ENCODE results near the gene RMDN3.
A peak's percentile ranks its signal among the peaks of the same experiment; 100 is the strongest.

Gene RMDN3

DNA sequence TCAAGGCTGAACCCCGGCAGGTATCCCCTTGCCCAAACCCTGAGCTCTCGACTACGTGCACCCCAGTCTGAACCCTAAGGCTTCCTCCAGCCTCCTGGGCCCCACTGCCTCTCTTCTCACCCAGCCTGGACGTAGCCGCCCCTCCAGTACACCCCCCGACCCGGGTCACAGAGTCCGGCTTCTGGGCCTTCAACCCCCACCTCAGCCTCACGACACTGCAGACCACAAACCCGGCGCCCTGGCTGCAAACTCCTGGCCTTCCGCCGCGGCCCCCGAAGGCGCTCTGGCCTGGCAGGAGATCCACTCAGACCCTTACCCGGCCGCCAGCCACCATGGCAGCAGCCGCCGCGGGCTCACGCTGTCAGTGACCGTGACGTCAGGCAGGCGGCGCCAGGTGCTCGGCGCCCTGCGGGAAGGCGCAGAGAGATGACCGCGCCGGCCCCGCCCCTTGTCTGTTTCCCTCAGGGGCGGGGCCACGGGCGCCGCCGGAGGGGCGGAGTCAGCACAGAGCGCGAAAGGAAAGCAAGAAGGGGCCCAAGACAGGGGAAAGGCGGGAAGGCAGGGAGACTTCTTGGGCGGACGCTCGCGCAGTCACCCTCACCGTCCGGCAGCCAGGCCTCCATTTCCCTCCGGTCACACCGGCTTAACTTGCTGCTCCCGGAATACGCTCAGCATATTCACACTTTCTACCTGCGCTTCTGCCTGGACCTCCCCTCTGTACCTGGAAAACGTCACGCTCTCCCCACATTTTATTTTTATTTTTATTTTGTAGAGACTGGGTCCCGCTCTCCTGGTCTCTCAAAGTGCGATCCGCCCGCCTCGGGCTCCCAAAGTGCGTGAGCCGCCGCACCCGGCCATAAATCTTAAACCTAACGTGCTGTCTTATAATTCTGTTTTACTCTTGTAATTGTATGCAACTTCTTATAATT lies at the start of gene RMDN3:
Gene RMDN3 (minus strand): TSS at position 372 of the 929 bp plus-strand sequence. CDS start 471 bp downstream, outside the sequence.
- peak; percentile 86 for DNase-seq

DNA sequence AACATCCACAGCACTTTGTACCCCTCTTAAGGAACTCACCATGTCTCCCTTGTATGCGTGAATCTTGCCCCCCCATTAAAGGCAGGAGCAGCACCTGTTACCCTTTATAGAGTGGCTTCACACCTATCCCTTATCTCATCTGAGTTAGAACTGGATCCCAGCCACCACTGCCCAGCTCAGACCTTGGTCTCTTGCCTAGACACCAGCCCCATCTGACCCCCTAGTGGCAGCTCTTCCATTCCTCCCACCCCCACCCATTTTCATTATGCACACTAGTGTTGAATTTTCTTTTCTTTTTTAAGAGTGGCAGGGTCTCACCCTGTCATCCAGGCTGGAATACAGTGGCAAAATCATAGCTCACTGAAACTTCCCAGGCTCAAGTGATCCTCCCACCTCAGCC lies 48.6 kb upstream of the RMDN3 start:
- no peak for DNase-seq

GRCh38 chr15:40803076-40803475 lies 48.0 kb upstream of the RMDN3 start:
- no peak for DNase-seq

DNA sequence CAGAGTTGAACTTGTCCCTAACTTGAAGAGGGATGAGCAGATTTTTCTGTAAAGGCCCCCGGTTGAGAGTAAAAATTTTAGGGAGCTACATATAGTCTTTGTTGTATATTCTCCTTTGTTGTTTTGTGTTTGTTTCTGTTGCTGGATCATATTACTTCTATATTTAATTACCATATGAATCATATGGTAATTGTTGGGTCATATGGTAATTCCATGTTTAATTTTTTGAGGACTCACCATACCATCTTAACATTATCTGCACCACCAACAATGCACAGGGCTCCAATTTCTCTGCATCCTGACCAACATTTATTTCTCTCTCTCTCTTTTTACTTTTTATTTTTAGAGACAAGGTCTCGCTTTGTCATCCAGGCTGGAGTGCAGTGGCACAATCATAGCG lies 44.5 kb upstream of the RMDN3 start:
- DNase-seq = no peak

DNA sequence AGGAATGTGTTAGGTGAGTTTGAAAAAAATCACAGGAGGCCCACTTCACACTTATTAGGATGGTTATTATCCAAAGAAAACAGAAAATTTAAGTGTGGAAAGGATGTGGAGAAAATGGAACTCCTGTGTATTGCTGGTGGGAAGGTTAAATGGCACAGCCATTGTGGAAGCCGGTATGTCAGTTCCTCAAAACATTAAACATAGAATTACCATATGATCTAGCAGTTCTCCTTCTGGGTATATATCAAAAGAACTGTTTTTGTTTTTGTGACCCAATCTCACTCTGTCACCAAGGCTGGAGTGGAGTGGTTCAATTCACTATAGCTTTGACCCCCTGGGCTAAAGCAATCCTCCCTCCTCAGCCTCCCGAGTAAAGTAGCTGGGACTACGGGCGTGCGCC lies 41.5 kb upstream of the RMDN3 start:
- DNase-seq = no peak

DNA sequence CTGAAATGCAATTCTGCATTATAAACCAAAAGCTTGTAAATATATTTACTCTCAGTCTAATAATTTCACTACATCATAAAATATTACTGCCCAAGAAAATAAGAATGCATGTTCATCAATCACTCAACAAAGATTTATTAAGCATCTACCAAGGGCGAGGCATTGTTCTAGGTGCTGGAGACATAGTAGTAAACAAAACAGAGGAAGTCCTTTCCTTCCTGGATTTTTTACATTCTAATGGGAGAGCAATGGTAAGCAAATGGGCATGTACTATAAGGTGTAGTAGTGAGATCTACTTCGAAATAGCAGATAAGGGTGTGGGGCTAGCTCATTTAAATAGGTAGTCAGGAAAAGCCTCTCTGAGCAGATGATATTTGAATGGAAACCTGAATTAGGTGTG lies 41.0 kb upstream of the RMDN3 start:
- DNase-seq = no peak

DNA sequence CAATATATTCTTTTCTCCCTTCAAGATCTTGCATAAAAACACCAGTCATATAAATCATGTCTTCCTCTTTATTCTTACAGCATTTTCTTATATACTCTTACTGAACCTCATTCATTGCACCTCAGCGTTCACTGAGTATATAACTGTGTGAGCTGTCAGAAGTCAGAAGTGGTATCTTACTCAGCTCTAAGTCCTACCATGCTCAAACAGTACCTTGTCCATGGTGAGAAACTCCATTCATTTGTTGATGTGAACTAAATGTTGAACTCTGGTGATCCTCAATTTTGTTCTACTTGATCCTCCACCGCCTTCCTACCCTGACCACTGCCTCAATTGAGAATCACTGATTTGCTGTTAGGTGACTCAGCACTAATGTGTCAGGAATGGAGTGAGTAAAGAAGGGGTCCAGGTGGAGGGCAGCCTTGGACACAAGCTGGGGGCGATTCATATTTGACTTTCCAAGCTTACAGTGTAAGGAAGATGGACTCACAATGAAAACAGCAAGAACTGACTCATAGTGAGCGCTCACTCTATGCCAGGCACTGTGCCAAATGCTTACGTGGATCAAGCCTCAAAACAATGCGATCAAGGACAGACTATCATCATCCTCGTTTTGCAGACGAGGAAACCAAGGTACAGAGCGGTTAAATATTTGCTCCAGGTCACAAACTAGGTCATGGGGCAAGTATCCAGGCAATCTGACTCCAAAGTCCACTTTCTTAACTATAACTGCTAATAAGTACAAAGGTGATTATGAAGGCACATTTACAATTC lies 38.3 kb upstream of the RMDN3 start:
- DNase-seq = peak; percentile 33

DNA sequence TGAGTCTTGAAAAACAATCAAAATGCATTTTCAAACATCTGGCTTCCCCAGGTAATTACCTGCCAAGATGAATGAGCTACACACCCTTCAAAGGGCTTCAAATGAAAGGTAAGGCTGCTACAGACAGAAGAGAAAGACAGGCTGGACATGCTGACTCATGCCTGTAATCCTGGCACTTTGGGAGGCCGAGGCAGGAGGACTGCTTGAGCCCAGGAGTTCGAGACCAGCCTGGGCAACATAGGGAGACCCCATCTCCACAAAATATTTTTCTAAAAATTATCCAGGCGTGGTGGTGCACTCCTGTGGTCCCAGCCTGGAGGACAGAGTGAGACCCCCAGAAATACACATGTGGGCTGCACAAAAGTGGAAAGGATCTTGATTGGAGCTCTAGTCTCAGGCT lies 37.3 kb upstream of the RMDN3 start:
- DNase-seq = no peak

DNA sequence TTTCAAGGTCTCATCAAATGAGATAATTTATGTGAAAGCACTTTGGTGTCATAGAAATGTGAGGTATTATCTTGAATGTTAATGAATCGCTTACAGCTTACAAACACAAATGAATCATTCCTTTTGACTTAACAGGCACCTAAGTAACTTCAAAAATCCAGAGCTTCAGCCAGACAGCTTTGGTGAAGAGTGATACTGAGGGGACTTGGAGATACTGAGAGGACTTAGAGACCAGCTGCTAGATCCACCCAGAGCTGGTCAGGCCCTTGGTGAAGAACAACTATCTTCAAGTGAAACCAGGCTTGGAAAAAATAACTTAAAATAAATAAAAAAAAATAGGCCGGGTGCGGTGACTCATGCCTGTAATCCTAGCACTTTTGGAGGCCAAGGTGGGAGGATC lies 35.7 kb upstream of the RMDN3 start:
- DNase-seq = no peak

GRCh38 chr15:40789999-40790398 lies 34.9 kb upstream of the RMDN3 start:
- no peak for DNase-seq

GRCh38 chr15:40789119-40789518 lies 34.1 kb upstream of the RMDN3 start:
- no peak for DNase-seq

GRCh38 chr15:40787991-40788390 lies 32.9 kb upstream of the RMDN3 start:
- no peak for DNase-seq

DNA sequence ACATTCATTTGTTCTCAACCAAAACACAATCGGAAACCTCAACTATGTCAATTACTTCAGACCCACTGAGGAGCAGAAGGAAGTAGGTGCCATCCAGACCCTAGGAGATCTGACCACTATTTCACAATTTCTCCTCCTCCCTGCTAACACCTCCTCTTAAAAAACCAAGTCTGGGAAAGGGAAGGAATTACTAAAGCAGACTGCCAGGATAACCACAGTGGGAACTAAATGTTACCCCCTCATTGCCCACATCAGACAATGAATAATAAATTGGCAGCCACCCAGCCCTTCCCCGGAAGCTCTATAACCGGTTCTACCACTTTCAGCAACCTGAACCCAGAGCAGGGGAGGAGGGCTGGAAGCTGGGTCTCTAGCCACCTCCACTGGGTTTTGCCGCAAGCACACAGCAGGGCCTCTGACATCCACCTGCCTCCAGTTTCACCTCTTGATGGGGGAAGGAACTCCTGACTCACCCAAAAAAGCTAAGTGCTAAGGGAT lies 32.3 kb upstream of the RMDN3 start:
- DNase-seq = peak; percentile 15

DNA sequence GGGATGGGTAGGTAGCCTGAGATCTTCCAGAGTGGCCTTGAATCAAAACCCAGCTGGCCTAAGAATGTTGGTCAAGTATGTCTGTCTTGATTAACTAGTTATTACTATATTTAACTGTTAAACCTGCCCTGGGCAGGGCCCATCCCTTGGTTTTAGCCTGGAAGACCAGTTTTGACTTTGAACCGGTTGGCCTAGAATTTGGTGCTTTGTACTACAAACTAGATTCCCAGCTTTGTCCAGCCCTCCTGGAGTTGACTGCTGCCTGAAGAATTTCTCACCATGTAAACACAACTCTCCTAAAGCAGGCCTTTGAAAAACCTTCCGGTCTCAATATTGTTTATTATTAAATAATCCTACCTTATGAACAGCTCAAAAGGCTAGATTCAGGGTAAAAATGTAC lies 30.8 kb upstream of the RMDN3 start:
- DNase-seq = no peak

DNA sequence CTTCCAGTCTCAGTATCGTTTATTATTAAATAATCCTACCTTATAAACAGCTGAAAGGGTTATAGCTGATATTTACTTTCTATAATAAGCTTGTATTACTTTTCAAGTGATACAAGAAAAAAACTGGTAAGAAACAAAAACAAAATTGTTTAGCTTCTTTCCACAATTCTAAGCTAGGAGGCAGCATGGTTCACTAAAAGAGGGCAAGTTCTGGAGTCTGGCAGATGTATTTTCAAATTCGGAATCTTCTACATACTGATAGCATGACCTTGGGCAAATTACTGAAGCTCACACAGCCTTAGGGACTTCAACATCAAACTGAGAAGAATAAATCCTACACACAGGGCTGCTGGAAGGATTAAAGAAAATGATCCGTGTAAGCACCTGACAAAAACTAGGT lies 30.1 kb upstream of the RMDN3 start:
- DNase-seq = no peak

GRCh38 chr15:40782609-40783227 lies 27.7 kb upstream of the RMDN3 start:
- DNase-seq = no peak

DNA sequence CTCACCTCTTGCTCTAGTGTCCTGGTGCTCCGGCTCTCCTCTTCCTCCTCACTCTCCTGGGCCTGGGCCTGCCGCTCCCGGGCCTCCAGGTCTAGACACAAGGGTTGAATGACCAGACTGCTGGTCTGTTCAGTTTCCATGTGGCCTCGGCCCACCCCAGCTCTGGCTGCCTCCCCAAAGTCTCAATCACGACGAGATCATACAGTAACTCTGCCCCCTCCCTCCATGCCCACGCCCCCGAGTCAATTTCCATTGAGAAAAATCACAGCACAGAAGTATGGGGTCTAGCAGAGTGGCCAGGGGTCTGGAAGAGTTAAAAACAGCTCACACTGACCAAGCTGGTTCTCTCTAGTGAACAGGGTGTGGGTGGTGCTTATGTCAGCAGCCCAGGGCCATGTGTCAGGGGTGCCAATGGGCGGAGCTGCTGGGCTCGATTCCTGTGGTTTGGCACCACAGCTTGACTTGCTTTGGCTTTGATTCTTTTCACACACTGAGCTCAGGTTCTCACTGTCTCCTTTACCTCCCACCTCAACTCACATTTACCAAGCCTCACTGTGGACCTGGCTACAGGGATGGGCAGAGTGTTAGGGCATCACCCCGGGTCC lies 21.6 kb upstream of the RMDN3 start:
- no peak for DNase-seq

GRCh38 chr15:40775740-40776536 lies 20.9 kb upstream of the RMDN3 start:
- no peak for DNase-seq

DNA sequence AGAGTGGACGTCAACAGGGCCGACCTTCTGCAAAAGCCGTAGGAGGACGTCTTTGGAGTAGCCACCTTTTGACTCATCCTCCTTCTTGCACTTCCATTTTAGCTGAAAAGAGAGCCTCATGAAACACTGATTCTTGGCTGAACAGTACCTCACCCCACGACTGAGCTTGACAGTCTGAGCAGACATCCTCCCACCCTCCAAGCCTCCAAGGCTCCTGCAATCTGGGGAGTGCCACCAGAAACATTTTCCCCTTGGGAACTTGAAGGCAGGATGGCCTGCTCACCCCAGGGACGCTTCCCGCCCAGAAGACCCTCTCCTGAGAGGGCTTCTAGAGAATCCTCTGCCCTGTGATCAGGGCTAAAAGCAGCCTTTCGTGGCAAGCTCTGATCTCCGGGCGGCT lies 20.0 kb upstream of the RMDN3 start:
- no peak for DNase-seq

GRCh38 chr15:40773902-40774301 lies 18.8 kb upstream of the RMDN3 start:
- DNase-seq = no peak

DNA sequence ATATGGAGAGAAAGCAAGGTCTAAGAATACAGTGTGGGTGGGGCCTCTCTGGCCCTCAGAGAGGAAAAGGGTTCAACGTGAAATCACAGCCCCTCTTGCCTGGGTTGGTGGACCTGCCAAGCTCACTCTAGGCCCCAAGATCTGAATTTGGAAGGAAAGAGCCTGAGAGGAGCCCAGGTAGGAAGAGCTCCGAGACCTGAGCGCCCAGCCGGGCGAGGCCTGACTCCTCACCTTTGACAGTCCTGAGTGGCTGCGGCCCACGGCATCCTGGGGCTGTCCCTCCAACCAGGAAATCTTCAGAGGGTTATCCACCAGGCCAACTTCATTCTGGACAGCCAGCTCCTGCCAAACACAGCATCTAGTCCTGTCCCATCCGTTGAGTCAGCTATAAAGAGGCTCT lies 18.4 kb upstream of the RMDN3 start:
- no peak for DNase-seq

GRCh38 chr15:40772014-40772413 lies 17.0 kb upstream of the RMDN3 start:
- no peak for DNase-seq

All from T1000 (cell line).